ENCODE measurements around the gene FADS2.

GRCh38 chr11:61782841-61783240 lies 45.3 kb upstream of the FADS2 start:
- no peak for TF ChIP-seq CTCF (IDR thresholded peaks at IDR 0.05; ENCODE audit: low read depth, low read length)
- TF ChIP-seq, protein P1, sequence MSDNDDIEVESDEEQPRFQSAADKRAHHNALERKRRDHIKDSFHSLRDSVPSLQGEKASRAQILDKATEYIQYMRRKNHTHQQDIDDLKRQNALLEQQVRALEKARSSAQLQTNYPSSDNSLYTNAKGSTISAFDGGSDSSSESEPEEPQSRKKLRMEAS (IDR thresholded peaks at IDR 0.05; ENCODE audit: low read depth, low read length): no peak

All from NB4 (cell line).